Measurements from ENCODE around the gene TARS1. TPM values are rescaled to one million over a fixed set of nuclear protein-coding genes. Genes with fewer than 3 reads are reported as not detected.
A peak's percentile ranks its signal among the peaks of the same experiment; 100 is the strongest.

The TARS1 gene
- total and polyA plus RNA-seq, 2 of the 13 experiments (the other 11 are each of a cell fraction or from before 2014, with no cell fraction given) = 77.0 to 184 TPM

- TF ChIP-seq ZMYM3 (CRISPR knock-in tag; IDR thresholded peaks at IDR 0.05) (no peak), AKAP8 (CRISPR knock-in tag; IDR thresholded peaks at IDR 0.05) (no peak), CBX2 (IDR thresholded peaks at IDR 0.05; ENCODE audit: low read depth, low read length) (no peak), CBX2 (CRISPR knock-in tag; IDR thresholded peaks at IDR 0.05; ENCODE audit: low read depth) (no peak), ZSCAN29 (CRISPR knock-in tag; conservative IDR thresholded peaks at IDR 0.05) (no peak), PPARG (CRISPR knock-in tag; conservative IDR thresholded peaks at IDR 0.05) (peak; percentile 89), TBX3 (IDR thresholded peaks at IDR 0.05; ENCODE audit: borderline replicate concordance) (no peak), MXI1 (IDR thresholded peaks at IDR 0.05; ENCODE audit: borderline replicate concordance, low read depth, low read length) (0 out of 3 replicates have a peak, but pooled peaks have one; percentile 17), ZNF83 (CRISPR knock-in tag; IDR thresholded peaks at IDR 0.05; ENCODE audit: borderline replicate concordance) (no peak), CREM (IDR thresholded peaks at IDR 0.05) (0 out of 2 replicates have a peak, but pooled peaks have one; percentile 26), CREM (CRISPR knock-in tag; IDR thresholded peaks at IDR 0.05) (no peak), HNRNPH1 (optimal IDR thresholded peaks at IDR 0.05; ENCODE audit: low read depth, low read length) (no peak), SETDB1 (CRISPR knock-in tag; IDR thresholded peaks at IDR 0.05; ENCODE audit: borderline replicate concordance) (no peak), EHMT2 (IDR thresholded peaks at IDR 0.05; ENCODE audit: borderline replicate concordance, low read depth, low read length) (no peak), ZNF678 (CRISPR knock-in tag; IDR thresholded peaks at IDR 0.05) (no peak), ZNF263 (CRISPR knock-in tag; IDR thresholded peaks at IDR 0.05) (no peak), NCOA5 (CRISPR knock-in tag; IDR thresholded peaks at IDR 0.05) (no peak), CBX5 (CRISPR knock-in tag; IDR thresholded peaks at IDR 0.05; ENCODE audit: borderline replicate concordance) (no peak), MYC (CRISPR knock-in tag; IDR thresholded peaks at IDR 0.05; ENCODE audit: borderline replicate concordance) (no peak), TCF7 (IDR thresholded peaks at IDR 0.05; ENCODE audit: low read depth) (peak; percentile 63), HNRNPL (IDR thresholded peaks at IDR 0.05; ENCODE audit: low read depth, low read length) (no peak), STAT5B (CRISPR knock-in tag; IDR thresholded peaks at IDR 0.05) (no peak), SRY (CRISPR knock-in tag; IDR thresholded peaks at IDR 0.05) (no peak), HMG20A (CRISPR knock-in tag; IDR thresholded peaks at IDR 0.05; ENCODE audit: borderline replicate concordance) (no peak), NR2F2 (IDR thresholded peaks at IDR 0.05; ENCODE audit: borderline replicate concordance, low read depth) (0 out of 2 replicates have a peak, but pooled peaks have one; percentile 22), ZNF580 (CRISPR knock-in tag; IDR thresholded peaks at IDR 0.05; ENCODE audit: borderline replicate concordance, low read depth) (no peak), REL (CRISPR knock-in tag; conservative IDR thresholded peaks at IDR 0.05) (no peak), HNF4G (IDR thresholded peaks at IDR 0.05; ENCODE audit: borderline replicate concordance, low read depth, low read length) (0 out of 2 replicates have a peak, but pooled peaks have one; percentile 26), HNF4G (CRISPR knock-in tag; IDR thresholded peaks at IDR 0.05; ENCODE audit: borderline replicate concordance, low read depth) (no peak)
- TF ChIP-seq, protein P1, sequence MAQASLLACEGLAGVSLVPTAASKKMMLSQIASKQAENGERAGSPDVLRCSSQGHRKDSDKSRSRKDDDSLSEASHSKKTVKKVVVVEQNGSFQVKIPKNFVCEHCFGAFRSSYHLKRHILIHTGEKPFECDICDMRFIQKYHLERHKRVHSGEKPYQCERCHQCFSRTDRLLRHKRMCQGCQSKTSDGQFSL (CRISPR knock-in tag; IDR thresholded peaks at IDR 0.05) = no peak
- TF ChIP-seq, protein P2, sequence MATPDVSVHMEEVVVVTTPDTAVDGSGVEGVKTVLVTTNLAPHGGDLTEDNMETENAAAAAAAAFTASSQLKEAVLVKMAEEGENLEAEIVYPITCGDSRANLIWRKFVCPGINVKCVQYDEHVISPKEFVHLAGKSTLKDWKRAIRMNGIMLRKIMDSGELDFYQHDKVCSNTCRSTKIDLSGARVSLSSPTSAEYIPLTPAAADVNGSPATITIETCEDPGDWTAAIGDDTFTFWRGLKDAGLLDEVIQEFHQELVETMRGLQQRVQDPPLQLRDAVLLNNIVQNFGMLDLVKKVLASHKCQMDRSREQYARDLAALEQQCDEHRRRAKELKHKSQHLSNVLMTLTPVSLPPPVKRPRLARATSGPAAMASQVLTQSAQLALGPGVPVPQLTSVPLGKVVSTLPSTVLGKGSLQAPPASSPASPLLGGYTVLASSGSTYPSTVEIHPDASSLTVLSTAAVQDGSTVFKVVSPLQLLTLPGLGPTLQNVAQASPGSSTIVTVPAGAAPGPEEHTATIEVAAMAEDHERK (CRISPR knock-in tag; IDR thresholded peaks at IDR 0.05; ENCODE audit: low read depth) = no peak
- TF ChIP-seq, protein P3, sequence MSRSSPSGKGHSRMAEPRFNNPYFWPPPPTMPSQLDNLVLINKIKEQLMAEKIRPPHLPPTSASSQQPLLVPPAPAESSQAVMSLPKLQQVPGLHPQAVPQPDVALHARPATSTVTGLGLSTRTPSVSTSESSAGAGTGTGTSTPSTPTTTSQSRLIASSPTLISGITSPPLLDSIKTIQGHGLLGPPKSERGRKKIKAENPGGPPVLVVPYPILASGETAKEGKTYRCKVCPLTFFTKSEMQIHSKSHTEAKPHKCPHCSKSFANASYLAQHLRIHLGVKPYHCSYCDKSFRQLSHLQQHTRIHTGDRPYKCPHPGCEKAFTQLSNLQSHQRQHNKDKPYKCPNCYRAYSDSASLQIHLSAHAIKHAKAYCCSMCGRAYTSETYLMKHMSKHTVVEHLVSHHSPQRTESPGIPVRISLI (CRISPR knock-in tag; IDR thresholded peaks at IDR 0.05; ENCODE audit: borderline replicate concordance) = no peak
These were observed 30.5 kb upstream of the TARS1 start (continued) for GRCh38 chr5:33410221-33410620.
